Activated CD4-positive, alpha-beta T cell treated with anti-CD3 and anti-CD28 coated beads, Interleukin-2, Interleukin-6, amounts not matched to agents 100 ng/mL and 50 ng/mL, durations not matched to agents 16 hours and 8 hours (primary cell): Measurements from ENCODE around the gene TRABD.

Source experiments
- DNase-seq: peaks from one replicate; pipeline ENCODE4 v3.0.0-alpha.2; 2020

Gene TRABD

DNA sequence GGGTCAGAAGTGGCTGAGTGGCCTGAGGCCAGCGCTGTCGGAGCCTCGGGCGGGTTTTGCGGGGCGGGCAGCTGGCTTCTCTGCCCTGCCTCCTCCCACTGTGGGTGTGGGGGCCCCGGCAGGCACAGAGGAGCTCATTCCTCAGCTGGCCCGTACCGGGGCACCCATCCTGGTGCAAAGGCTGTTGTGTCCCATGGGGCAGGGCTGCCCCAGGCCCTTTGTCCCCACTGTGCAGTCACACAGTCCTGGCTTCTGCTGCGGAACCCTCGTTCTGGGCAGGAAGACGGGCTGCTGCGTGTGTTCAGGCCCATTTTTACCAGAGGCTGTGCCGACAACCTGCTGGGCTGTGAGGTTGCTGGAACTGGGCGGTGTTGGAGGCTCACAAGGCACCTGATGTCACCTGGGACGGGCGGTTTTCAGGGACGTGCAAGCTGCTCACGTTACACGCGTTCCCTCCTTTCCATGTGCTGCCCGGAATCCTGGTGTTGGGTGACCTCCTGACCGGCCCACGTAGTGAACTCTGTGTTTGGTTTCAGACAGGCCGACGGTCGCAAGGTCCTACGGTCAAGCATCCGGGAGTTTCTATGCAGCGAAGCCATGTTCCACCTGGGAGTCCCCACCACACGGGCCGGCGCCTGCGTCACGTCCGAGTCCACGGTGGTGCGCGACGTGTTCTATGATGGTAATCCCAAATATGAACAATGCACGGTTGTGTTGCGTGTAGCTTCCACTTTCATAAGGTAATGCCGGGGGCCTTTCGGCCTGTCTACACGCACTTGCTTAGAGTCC, 20.3 kb downstream of the TRABD start:
- no peak for DNase-seq

DNA sequence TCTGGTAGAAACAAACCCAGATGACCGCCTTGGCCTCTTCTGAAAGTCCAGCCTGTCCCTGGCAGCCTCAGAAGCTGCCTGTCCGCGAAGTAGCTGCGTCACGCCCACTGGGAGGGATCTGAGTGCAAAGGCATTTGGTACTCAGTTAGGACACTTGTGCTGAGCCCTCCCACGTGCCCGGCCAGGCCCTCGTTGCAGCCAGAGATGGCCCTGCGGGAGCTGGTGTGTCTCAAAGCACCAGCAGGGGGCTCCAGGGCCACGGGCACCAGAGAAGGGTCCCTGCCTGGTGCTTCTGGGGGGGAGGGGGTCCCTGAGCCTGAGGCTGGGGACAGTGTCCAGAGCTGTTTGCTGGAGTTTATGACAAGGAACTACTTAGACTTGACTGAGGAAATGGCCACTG, 20.9 kb downstream of the TRABD start:
- no peak for DNase-seq

DNA sequence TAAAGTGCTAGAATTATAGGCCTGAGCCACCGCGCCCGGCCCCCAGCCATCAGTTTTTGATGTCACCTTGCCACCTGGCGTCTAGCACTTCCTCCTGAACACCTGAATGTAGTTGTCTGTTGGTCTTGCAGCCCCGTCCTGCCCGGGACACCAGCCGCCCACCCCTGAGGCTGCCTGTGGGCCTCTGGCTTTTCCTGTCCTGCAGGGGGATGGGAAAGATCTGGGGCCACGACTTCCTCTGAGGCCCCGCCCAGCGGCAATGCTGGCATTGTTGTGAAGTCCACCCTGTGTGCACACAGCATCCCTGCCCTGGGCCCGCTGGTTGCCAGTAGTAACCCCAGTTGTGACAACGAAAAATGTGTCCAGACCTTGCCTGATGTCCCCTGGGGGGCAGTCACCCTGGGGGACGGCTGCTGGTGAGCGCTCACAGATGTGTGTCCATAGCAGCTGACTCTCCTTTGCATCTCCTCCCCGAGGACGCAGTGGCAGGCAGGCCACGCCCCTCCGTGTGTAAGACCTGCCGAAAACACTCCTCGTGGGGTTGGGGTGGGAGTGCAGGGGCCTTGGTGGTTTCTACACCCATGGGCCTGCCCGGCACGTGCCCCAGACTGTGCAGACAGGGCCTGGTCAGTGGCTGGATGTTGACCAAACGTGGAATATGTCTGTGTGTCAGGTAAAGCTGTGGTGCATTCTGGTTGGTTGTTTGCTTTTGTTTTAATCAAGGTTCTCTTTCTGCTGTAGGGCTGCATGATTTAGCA, 21.8 kb downstream of the TRABD start:
- DNase-seq: no peak

DNA sequence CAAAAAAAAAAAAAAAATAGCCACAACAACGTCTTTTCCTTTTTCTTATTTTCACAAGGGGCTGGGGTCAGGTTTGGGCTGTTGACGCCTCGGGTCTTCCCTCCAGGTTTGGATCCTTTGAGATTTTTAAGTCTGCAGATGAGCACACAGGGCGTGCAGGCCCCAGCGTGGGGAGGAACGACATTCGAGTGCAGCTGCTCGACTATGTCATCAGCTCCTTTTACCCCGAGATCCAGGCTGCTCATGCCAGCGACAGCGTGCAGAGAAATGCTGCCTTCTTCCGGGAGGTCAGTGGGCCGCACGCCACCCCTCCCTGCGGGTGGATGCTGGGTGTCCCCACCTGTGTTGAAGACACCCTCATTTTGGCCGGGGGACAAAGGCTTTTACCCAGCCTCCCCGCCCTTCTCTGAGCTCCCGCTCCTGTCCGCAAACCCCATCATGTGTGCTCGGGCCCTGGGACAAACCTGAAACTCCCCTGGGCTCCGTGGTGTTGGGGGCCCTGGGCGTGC, 22.8 kb downstream of the TRABD start:
- DNase-seq: no peak

DNA sequence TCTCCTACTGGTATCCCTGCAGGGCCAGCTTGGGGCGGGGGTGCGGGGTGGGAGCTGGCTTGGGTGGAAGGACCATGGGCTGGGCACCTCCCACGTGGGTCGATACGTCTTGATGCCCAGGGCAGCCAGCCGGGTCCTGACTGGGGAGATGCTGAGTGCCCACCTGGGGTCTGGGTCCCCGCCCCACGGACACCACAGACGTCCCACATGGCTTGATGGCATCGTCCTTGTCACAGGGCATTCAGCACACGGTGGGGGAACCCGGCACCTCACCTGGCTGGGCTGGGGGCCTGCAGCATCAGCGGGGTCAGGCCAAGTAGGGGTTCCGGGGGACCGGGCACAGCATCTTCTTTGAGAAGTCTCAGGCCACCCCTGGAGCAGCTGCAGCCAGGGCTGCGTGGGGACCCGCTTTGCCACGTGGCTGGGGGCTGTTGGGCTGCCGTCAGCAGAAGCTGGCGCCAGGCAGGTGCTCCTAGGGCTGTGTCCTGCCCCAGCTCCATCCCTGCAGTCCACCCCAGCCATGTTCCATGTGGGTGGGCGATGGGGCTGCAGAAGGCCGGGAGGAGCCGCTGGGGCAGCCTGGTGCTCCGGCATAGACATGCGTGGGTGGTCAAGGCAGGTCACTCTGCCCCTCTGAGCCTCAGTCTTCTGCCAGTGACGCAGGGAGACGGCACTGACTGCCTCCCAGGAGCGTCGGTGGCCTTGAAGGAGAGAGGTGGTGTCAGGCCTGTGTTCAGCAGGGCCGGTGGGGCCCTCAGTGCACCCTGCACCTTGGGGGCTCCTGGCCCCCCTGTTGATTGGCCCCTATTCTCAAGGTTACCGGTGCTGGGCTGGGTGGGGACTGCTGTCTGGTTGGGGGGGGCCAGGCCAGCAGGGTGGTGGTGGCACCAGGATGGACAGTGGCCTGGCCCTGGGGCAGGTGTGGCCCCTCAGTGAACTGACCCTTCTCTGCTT, 23.5 kb downstream of the TRABD start:
- DNase-seq: no peak

GRCh38 chr22:50209893-50210292, 24.2 kb downstream of the TRABD start:
- peak; percentile 73 for DNase-seq

DNA sequence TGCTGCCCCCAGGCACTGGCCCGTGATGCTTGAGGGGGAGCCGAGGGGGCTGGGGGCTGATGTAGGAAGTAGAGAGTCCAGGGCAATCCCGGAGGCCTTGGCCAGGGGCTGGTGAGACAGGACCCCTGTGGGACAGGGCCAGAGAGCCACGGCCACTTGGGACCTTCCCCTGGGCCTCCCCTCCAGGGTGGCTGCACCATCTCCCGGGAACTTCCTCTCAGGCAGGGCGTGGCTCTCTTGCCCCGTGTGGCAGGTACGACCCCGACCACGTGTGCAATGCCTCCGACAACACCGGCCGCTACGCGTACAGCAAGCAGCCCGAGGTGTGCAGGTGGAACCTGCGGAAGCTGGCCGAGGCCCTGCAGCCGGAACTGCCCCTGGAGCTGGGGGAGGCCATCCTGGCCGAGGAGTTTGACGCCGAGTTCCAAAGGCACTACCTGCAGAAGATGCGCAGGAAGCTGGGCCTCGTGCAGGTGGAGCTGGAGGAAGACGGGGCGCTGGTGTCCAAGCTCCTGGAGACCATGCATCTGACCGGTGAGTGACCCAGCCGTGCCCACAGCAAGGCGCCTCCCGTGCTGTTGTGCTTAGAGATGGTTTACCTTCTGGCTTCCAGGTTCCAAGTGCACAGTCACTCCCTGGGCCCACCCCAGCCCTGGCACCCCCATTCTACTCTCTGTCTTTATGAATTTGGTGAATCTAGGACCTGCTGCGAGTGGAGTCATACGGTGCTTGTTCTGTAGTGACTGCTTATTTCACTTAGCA, 24.8 kb downstream of the TRABD start:
- DNase-seq: no peak

- no peak for DNase-seq
Measured at GRCh38 chr22:50211147-50211546, 25.4 kb downstream of the TRABD start.

GRCh38 chr22:50213263-50213662, 27.6 kb downstream of the TRABD start:
- no peak for DNase-seq

DNA sequence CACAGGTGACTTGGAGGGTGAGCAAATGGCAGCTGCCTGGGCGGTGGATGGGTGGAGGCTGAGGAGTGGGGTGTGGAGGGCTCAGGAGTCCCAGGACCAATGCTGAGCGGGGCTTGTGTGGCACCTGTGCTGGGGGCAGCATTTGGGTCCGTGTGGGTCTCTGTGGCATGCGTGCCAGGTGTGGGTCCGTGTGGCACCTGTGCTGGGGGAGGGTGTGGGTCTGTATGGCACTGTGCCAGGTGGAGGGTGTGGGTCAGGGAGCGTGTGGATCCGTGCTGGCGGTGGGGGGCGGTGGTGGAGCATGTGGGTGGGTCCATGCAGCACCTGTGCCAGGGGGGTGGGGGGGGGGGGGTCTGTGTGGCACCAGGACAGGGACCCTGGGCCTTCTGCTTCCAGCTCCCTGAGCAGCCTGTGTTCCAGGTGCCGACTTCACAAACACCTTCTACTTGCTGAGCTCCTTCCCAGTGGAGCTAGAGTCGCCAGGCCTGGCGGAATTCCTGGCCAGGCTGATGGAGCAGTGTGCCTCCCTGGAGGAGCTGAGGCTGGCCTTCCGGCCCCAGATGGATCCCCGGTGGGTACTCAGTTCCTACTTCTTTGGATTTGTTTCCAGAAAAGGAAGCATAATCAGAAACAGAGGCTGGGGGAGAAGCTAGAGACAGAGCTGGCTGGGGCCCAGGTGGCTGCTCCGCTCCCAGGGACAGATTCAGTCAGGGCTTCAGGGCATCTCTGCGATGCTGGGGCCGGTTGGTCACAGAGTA, 29.8 kb downstream of the TRABD start:
- no peak for DNase-seq

DNA sequence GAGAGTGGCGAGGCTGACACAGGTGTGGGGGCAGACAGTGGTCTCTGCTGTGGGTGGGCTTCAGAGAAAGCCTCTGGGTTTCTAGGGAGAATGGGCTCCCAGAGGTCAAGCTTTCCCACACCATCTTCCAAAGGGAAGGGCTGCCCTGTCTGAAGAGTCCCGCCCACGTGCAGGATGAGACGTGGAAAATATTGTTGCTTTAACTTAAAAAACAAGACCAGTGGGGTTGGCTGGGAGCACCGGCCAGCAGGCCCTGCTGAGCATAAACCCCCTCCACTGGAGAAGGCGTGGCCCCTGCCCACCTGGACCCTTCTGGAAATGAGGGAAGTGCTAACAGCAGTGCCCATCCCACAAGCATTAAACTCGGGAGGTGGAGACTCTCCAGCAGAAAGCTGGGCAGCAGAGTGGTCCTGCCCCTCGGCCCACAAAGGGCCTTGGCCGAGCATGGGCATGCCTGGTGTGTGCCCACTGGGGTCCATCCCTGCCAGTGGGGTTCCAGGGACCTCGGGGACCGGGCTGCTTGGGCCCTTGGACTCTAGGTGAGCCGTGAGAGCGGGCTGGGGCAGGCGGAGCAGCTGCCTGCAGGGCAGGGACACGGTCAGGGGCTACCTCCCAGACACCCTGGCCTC, 30.5 kb downstream of the TRABD start:
- DNase-seq: no peak

GRCh38 chr22:50216684-50217520, 31.2 kb downstream of the TRABD start:
- no peak for DNase-seq

GRCh38 chr22:50217543-50218152, 31.9 kb downstream of the TRABD start:
- no peak for DNase-seq

GRCh38 chr22:50218153-50218995, 32.7 kb downstream of the TRABD start:
- DNase-seq: no peak

- DNase-seq: no peak
Measured at GRCh38 chr22:50218996-50219727, 33.4 kb downstream of the TRABD start.

GRCh38 chr22:50219800-50220602, 34.3 kb downstream of the TRABD start:
- no peak for DNase-seq
